Adrenal gland (tissue), 12 donors: ENCODE measurements around the gene GAS2L1. TPM values are rescaled to one million over a fixed set of nuclear protein-coding genes. Genes with fewer than 3 reads are reported as not detected.

ENCODE experiments used
- DNase-seq, 7 donors: peaks; one replicate each; pipeline ENCODE4 v3.0.0-alpha.2; 2019 to 2020
- H3K27ac ChIP-seq, 5 donors: fragments of 200-600 bp; sonication (generic) in 4 of 5; 1 replicate in 3 of 5; 2 replicates in 2 of 5; pipeline versions ENCODE4 v1.5.1 to v1.8.0; 2016 to 2020; ENCODE audit warnings: mild to moderate bottlenecking in 1 of 5
- H3K27me3 ChIP-seq: fragments of 200-600 bp; 2 replicates; pipeline ENCODE4 v1.8.0; 2021
- H3K36me3 ChIP-seq, 2 donors: fragments of 200-600 bp; replicated peaks in 1 of 2; 1 replicate in 1 of 2; 2 replicates in 1 of 2; pipeline versions ENCODE4 v1.5.1 to v1.8.0; 2018 to 2022
- H3K4me1 ChIP-seq, 2 donors: fragments of 200-600 bp; replicated peaks in 1 of 2; 1 replicate in 1 of 2; 2 replicates in 1 of 2; pipeline versions ENCODE4 v1.5.1 to v1.8.0; 2018 to 2021
- H3K4me3 ChIP-seq, 4 donors: fragments of 200-600 bp; sonication (generic) in 3 of 4; one replicate each; pipeline ENCODE4 v1.5.1; 2016 to 2018
- H3K9me3 ChIP-seq, 3 donors: fragments of 200-600 bp; sonication (generic) in 1 of 3; replicated peaks in 1 of 3; 1 replicate in 2 of 3; 2 replicates in 1 of 3; pipeline versions ENCODE4 v1.5.1 to v1.8.0; 2016 to 2021
- CTCF ChIP-seq, 6 experiments: fragments of 450-650 bp in 4 of 6; fragments of 200-600 bp in 2 of 6; sonication (generic) in 1 of 6; IDR thresholded peaks; 1 replicate in 5 of 6; 2 replicates in 1 of 6; pipeline versions ENCODE4 v1.5.1 to v1.8.0; 2016 to 2021; ENCODE audit warnings: antibody characterized with exemption in 6 of 6, mild to moderate bottlenecking in 2 of 6, moderate library complexity in 1 of 6
- POLR2A ChIP-seq, 2 donors: fragments of 450-650 bp; IDR thresholded peaks; one replicate each; pipeline ENCODE4 v1.6.1; 2017; ENCODE audit warnings: antibody characterized with exemption in 2 of 2, mild to moderate bottlenecking in 2 of 2, moderate library complexity in 1 of 2
- WGBS, 4 donors: extraction: QIAGEN DNeasy Blood & Tissue Kit in 2 of 4; methylation state at CpG; one replicate each; pipeline versions ENCODE4 v1.1.5 to v1.1.7; 2013 to 2017; 5-methylcytosine and 5-hydroxymethylcytosine counted together
- intact Hi-C, 2 donors: fragments of 100-400 bp; cut with DNase I; formaldehyde crosslinking; loops; one replicate each; pipeline versions ENCODE4 v1.14.1 to v1.15.0; 2022 to 2023
- polyA plus RNA-seq, 3 donors: library from polyadenylated mRNA; stranded (reverse); fragments of 200-250 nt in 2 of 3; fragments of 350-450 nt in 1 of 3; fragmentation: Illumina TruSeq in 1 of 3; extraction: RNeasy Lipid Tissue Mini Kit (QIAGEN cat#74804) in 1 of 3; gene quantifications; one replicate each; pipeline ENCODE4 v1.2.3, GENCODE V29; 2013 to 2014
- total RNA-seq, 9 donors: library from RNA; depleted of rRNA in 4 of 9; stranded (reverse); fragments of >200 nt in 4 of 9; fragments of 120-200 nt in 1 of 9; fragmentation: NEBNext Ultra II Directional in 1 of 9; extraction: Animal tissue kit (Norgen Biotek cat#: 25700) in 1 of 9; gene quantifications; one replicate each; pipeline versions ENCODE4 v1.1.0 to v1.2.4, GENCODE V29; 2013 to 2023
- donor health status: healthy with polysubstance abuse.
- donor health status: Bipolar disorder and iron deficiency.
- donor health status: DM: yes; HTN: yes; CAD: no.
- donor health status: DM: no; HTN: no; CAD: no.
- donor health status: DM: no; HTN: no; CAD: no.
- donor health status: DM: yes; HTN: yes; CAD: no.

The GAS2L1 gene
- total and polyA plus RNA-seq, 12 donors = 3.6 to 87.3 (median 40.4) TPM

DNA sequence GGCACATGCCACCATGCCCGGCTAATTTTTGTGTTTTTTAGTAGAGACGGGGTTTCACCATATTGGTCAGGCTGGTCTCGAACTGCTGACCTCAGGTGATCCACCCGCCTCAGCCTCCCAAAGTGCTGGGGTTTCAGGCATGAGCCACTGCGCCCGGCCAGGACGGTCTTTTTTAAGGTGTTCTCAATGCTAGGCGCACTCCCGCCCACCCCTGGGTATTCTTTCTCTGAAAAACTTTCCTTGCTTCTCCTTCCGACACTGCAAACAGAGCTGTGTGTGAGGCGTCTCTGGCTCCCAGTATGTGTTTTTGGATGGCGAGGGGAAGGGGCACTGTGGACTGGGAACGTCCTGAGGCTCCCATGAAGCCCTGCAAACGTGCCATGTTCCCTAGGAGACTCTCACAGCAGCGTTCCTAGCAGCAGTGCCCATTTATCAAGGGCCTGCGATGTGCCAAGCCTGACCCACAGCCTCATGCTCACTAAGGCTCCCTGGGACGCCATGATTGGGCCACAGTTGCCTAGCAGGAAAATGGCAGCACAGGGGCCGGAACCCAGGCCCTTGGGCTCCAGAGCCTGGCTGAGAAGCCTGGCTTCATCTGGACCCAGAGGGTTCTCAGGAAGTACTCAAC is 11.5 kb downstream of the GAS2L1 start:
- H3K9me3 ChIP-seq = no peaks in the 10 kb centered on the region
- H3K27ac ChIP-seq = no peak overlapping the region
- 84 to 97% (median 93%) methylated on average over 16 to 18 of the region's 18 CpGs for WGBS, 4 donors
- H3K4me1 ChIP-seq = peaks cover 19 to 29% of the 10 kb centered on the region in 2 donors
- intact Hi-C loops = loop anchor here in 1 of 2 donors (5.0 kb wide), 1 partner anchor 34 kb away; no protein-coding TSS in a partner anchor
- TF ChIP-seq CTCF (IDR thresholded peaks at IDR 0.05) (no peak), POLR2A (IDR thresholded peaks at IDR 0.05) (no peak)
- DNase-seq = no peak
- H3K27me3 ChIP-seq = peaks cover 22% of the 10 kb centered on the region
- H3K36me3 ChIP-seq = no peaks in the 10 kb centered on the region
- no peak overlapping the region for H3K4me3 ChIP-seq

DNA sequence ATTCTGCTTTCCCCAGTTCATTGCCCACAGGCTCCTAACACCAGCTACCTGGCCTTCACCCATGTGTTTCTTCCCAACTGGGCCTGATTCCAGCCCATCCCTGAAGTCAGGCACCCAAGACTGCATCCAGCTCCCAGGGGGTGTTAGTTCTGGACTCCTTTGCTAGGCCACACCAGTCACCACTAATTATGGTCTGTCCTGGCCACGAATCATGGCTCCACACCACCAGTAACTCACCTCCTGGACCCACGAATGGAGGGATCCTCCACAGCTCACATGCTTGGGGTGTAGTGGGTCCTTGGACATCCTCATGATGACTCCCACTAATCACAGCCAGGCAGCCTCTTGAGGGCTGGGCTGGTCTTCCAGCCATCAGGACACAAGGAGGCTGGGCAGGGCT is 12.6 kb downstream of the GAS2L1 start:
- Histone ChIP-seq H3K27me3 (peaks cover 16% of the 10 kb centered on the region), H3K4me1 (peaks cover 13 to 19% of the 10 kb centered on the region in 2 donors), H3K27ac (no peak overlapping the region), H3K4me3 (no peak overlapping the region), H3K36me3 (no peaks in the 10 kb centered on the region), H3K9me3 (no peaks in the 10 kb centered on the region)
- intact Hi-C loops = loop anchor here in 1 of 2 donors (5.0 kb wide), 1 partner anchor 33 kb away; no protein-coding TSS in a partner anchor
- DNase-seq = no peak
- TF ChIP-seq POLR2A (IDR thresholded peaks at IDR 0.05) (no peak), CTCF (IDR thresholded peaks at IDR 0.05) (no peak)
- 82 to 94% (median 88%) methylated on average over 2 of the region's 2 CpGs for WGBS, 4 donors

- Histone ChIP-seq H3K4me3 (no peak overlapping the region), H3K36me3 (no peaks in the 10 kb centered on the region), H3K4me1 (peaks cover 4% of the 10 kb centered on the region in 2 donors), H3K9me3 (no peaks in the 10 kb centered on the region), H3K27me3 (peaks cover 3% of the 10 kb centered on the region), H3K27ac (no peak overlapping the region)
- whole genome bisulfite sequencing, 4 donors = 62 to 78% (median 67%) methylated on average over 1 of the region's 1 CpG
- no peak for TF ChIP-seq POLR2A (IDR thresholded peaks at IDR 0.05)
- no peak for TF ChIP-seq CTCF (IDR thresholded peaks at IDR 0.05)
- DNase-seq = no peak
- intact Hi-C loops = no loop called here
Measured at GRCh38 chr22:29320546-29320945, 14.1 kb downstream of the GAS2L1 start.

- TF ChIP-seq POLR2A (IDR thresholded peaks at IDR 0.05) = no peak
- TF ChIP-seq CTCF (IDR thresholded peaks at IDR 0.05) = no peak
- H3K4me1 ChIP-seq = no peaks in the 10 kb centered on the region
- no peak for DNase-seq
- H3K9me3 ChIP-seq = no peaks in the 10 kb centered on the region
- no peak overlapping the region for H3K27ac ChIP-seq
- no peaks in the 10 kb centered on the region for H3K27me3 ChIP-seq
- H3K4me3 ChIP-seq = no peak overlapping the region
- intact Hi-C loops = no loop called here
- peaks cover 0 to 22% of the 10 kb centered on the region in 2 donors for H3K36me3 ChIP-seq
Measured at GRCh38 chr22:29323641-29324040, 17.2 kb downstream of the GAS2L1 start.
